GM12878 (cell line): Measurements from ENCODE around the gene NT5E. TPM values are rescaled to one million over a fixed set of nuclear protein-coding genes. Genes with fewer than 3 reads are reported as not detected.

Source experiments
- ATAC-seq: fragments of 200-7000 bp; cut with Tn5 transposase; 3 replicates; pipeline ENCODE4 v1.9.1; 2020; ENCODE audit warnings: mild to moderate bottlenecking, moderate library complexity
- BruUV-seq: library from RNA; stranded (reverse); fragments of 400-500 nt; replicated peaks from 2 replicates; lab custom pipeline; 2021; lab: Mats Ljungman, UMichigan
- CTCF ChIA-PET: fragments of 300-600 bp; sonication (Branson Sonifier 250); formaldehyde crosslinking; extraction: SDS; loops from one replicate; lab custom pipeline; 2021; ENCODE audit warnings: inconsistent platforms; lab: Yijun Ruan, JAX
- POLR2A ChIA-PET: fragments of 350-600 bp; formaldehyde crosslinking; extraction: SDS; loops from one replicate; lab custom pipeline; 2021; ENCODE audit warnings: inconsistent platforms; lab: Charles Lee
- RAD21 ChIA-PET: fragments of 300-600 bp; sonication (Branson Sonifier 250); formaldehyde crosslinking; loops from one replicate; lab custom pipeline; 2023; ENCODE audit warnings: antibody characterized with exemption; ENCODE audit not compliant: unreplicated experiment; lab: Charles Lee
- SMC1A ChIA-PET: fragments of 300-600 bp; sonication (Branson Sonifier 250); formaldehyde crosslinking; loops from one replicate; lab custom pipeline; 2023; ENCODE audit not compliant: unreplicated experiment, uncharacterized antibody; lab: Charles Lee
- DNase-seq: peaks from one replicate; pipeline ENCODE4 v3.0.0-alpha.2; 2011; ENCODE audit warnings: low read depth, low spot score
- FAIRE-seq: peaks from 3 replicates; lab custom pipeline; 2011; peaks lifted over from hg19 to GRCh38; lab: Jason Lieb, UNC
- H2AFZ ChIP-seq: 2 replicates; pipeline ENCODE4 v1.6.0; 2011; ENCODE audit warnings: low read depth, low read length, control low read depth; ENCODE audit not compliant: control insufficient read depth
- H3K27ac ChIP-seq: 2 replicates; pipeline ENCODE4 v1.5.1; 2011; ENCODE audit warnings: control low read depth; ENCODE audit not compliant: control insufficient read depth, insufficient read depth
- H3K27me3 ChIP-seq, 2 experiments: replicated peaks in 1 of 2; 2 replicates each; pipeline versions ENCODE4 v1.6.0 to v1.6.1; 2011; ENCODE audit warnings: low read length in 1 of 2; ENCODE audit not compliant: control insufficient read depth in 2 of 2, insufficient read depth in 2 of 2
- H3K36me3 ChIP-seq, 2 experiments: 2 replicates each; pipeline ENCODE4 v1.5.1; 2011; ENCODE audit warnings: low read length in 1 of 2; ENCODE audit not compliant: control insufficient read depth in 2 of 2, insufficient read depth in 2 of 2
- H3K4me1 ChIP-seq: 2 replicates; pipeline ENCODE4 v1.6.1; 2011; ENCODE audit warnings: mild to moderate bottlenecking, low read length, moderate library complexity, mixed read lengths; ENCODE audit not compliant: control insufficient read depth, insufficient read depth
- H3K4me2 ChIP-seq: 2 replicates; pipeline ENCODE4 v1.6.0; 2011; ENCODE audit warnings: control low read depth; ENCODE audit not compliant: control insufficient read depth, insufficient read depth
- H3K4me3 ChIP-seq: fragments of 200-600 bp; sonication (generic); 2 replicates; pipeline ENCODE4 v1.5.1; 2016
- H3K79me2 ChIP-seq: 2 replicates; pipeline ENCODE4 v1.6.0; 2011; ENCODE audit warnings: low read length; ENCODE audit not compliant: control insufficient read depth, insufficient read depth
- H3K9ac ChIP-seq: 2 replicates; pipeline ENCODE4 v1.8.0; 2011; ENCODE audit warnings: low read length, control low read depth, mixed read lengths; ENCODE audit not compliant: control insufficient read depth, insufficient read depth
- H3K9me3 ChIP-seq: replicated peaks from 3 replicates; pipeline ENCODE4 v1.5.1; 2011; ENCODE audit warnings: mild to moderate bottlenecking, low read length; ENCODE audit not compliant: control insufficient read depth, insufficient read depth
- H4K20me1 ChIP-seq: 2 replicates; pipeline ENCODE4 v1.6.0; 2011; ENCODE audit not compliant: control insufficient read depth, insufficient read depth
- EED ChIP-seq: sonication (generic); IDR thresholded peaks from 2 replicates; pipeline ENCODE4 v1.6.1; 2016; ENCODE audit warnings: antibody characterized with exemption, low read depth
- FOXM1 ChIP-seq: IDR thresholded peaks from 2 replicates; pipeline ENCODE4 v1.6.1; 2012; ENCODE audit warnings: low read depth, mild to moderate bottlenecking, inconsistent platforms, low read length, moderate library complexity
- GABPA ChIP-seq: IDR thresholded peaks from 2 replicates; pipeline ENCODE4 v1.6.1; 2014; ENCODE audit warnings: antibody characterized with exemption, low read depth, mild to moderate bottlenecking, inconsistent platforms
- IKZF2 ChIP-seq, 2 experiments: fragments of 450-650 bp; IDR thresholded peaks; 2 replicates each; pipeline ENCODE4 v1.6.1; 2017; ENCODE audit warnings: mild to moderate bottlenecking in 2 of 2, moderate library complexity in 2 of 2
- MEF2A ChIP-seq: IDR thresholded peaks from 2 replicates; pipeline ENCODE4 v1.6.1; 2011; ENCODE audit warnings: low read depth, mild to moderate bottlenecking, low read length, moderate library complexity; ENCODE audit not compliant: insufficient read depth
- NFYA ChIP-seq: IDR thresholded peaks from 2 replicates; pipeline ENCODE4 v1.6.1; 2011; ENCODE audit warnings: low read depth, mild to moderate bottlenecking, low read length, improper control_type of control experiment, borderline replicate concordance
- NKRF ChIP-seq: fragments of 450-650 bp; conservative IDR thresholded peaks from 2 replicates; pipeline ENCODE4 v1.6.1; 2017; ENCODE audit warnings: mild to moderate bottlenecking, moderate library complexity
- NRF1 ChIP-seq: conservative IDR thresholded peaks from 2 replicates; pipeline ENCODE4 v1.6.1; 2011; ENCODE audit warnings: mild to moderate bottlenecking, low read depth, low read length, improper control_type of control experiment
- SREBF2 ChIP-seq: IDR thresholded peaks from 2 replicates; pipeline ENCODE4 v1.6.1; 2012; ENCODE audit warnings: mild to moderate bottlenecking, low read length
- ZBED1 ChIP-seq: IDR thresholded peaks from 2 replicates; pipeline ENCODE4 v1.6.1; 2016; ENCODE audit warnings: borderline replicate concordance
- WGBS: methylation state at CpG from one replicate; pipeline ENCODE4 v1.1.6; 2016; ENCODE audit warnings: low lambda C conversion rate; ENCODE audit not compliant: insufficient replicate concordance, insufficient coverage; ENCODE audit errors: missing lambda C conversion rate; 5-methylcytosine and 5-hydroxymethylcytosine counted together
- in situ Hi-C: fragments of 300-500 bp; cut with MboI; formaldehyde crosslinking; loops from 9 replicates; pipeline ENCODE4 v1.14.3; 2018; ENCODE audit warnings: mixed read lengths
- intact Hi-C: fragments of 100-400 bp; cut with micrococcal nuclease; formaldehyde crosslinking; loops from one replicate; pipeline ENCODE4 v1.14.2; 2022; ENCODE audit not compliant: unreplicated experiment
- polyA plus RNA-seq, 11 experiments: library from polyadenylated mRNA; depleted of rRNA in 4 of 11; unstranded in 6 of 11; stranded (reverse) in 5 of 11; fragments of >200 nt; fragmentation: Nextera tagmentation in 4 of 11; fragmentation: Illumina TruSeq in 1 of 11; extraction: Ambion mirVana in 4 of 11; extraction: Trizol in 1 of 11; gene quantifications; 1 replicate in 1 of 11; 2 replicates in 10 of 11; pipeline versions ENCODE4 v1.2.1 to v1.2.3, GENCODE V29; 2011 to 2016; ENCODE audit warnings: inconsistent platforms in 2 of 11, missing spikeins in 2 of 11, low read depth in 1 of 11
- total RNA-seq, 4 experiments: library from RNA; depleted of rRNA in 3 of 4; stranded (reverse); fragments of >200 nt in 3 of 4; fragmentation: Illumina TruSeq in 1 of 4; extraction: Trizol in 1 of 4; gene quantifications; 2 replicates each; pipeline versions ENCODE4 v1.2.1 to v1.2.3, GENCODE V29; 2013 to 2021

NT5E gene
- total and polyA plus RNA-seq, 10 of the 15 experiments (the other 5 are each of a cell fraction or from before 2014, with no cell fraction given) = 1.9 to 9.7 (median 7.3) TPM

- RAD21 ChIA-PET = interaction anchor here (0.7 to 1.4 kb wide), 2 partner anchors 12 to 16 kb away, joined by 3 read pairs; no protein-coding TSS in a partner anchor
Measured at GRCh38 chr6:85418059-85418458, 31.8 kb upstream of the NT5E start.

More at GRCh38 chr6:85418059-85418458, 31.8 kb upstream of the NT5E start:
- H3K27ac ChIP-seq = no peak overlapping the region
- in situ Hi-C loops = no loop called here
- DNase-seq (no peak), FAIRE-seq (no peak), ATAC-seq (no peak)
- H3K9me3 ChIP-seq = no peaks in the 10 kb centered on the region
- no peaks in the 10 kb centered on the region for H3K79me2 ChIP-seq
- no peaks in the 10 kb centered on the region for H3K27me3 ChIP-seq
- H3K36me3 ChIP-seq = no peaks in the 10 kb centered on the region
- BruUV-seq = no TSS peak
- H4K20me1 ChIP-seq = no peaks in the 10 kb centered on the region
- no peak overlapping the region for H3K4me3 ChIP-seq
- no peak for TF ChIP-seq FOXM1
- TF ChIP-seq NFYA = no peak
- TF ChIP-seq NKRF = no peak
- no peak for TF ChIP-seq GABPA
- TF ChIP-seq MEF2A = no peak
- TF ChIP-seq ZBED1 = no peak
- TF ChIP-seq NRF1 = no peak
- no peak for TF ChIP-seq EED
- TF ChIP-seq IKZF2 (IDR thresholded peaks at IDR 0.05) = no peak
- TF ChIP-seq SREBF2 = no peak
- SMC1A ChIA-PET = interaction anchor here (1.9 to 2.4 kb wide), 3 partner anchors 31 to 63 kb away, joined by 4 to 11 read pairs (median 9); partner anchors contain the start of gene NT5E
- H3K4me2 ChIP-seq = no peak overlapping the region
- CTCF ChIA-PET = interaction anchor here (1.5 kb wide), 2 partner anchors 32 to 65 kb away, joined by 4 to 5 read pairs; partner anchors contain the start of gene NT5E
- POLR2A ChIA-PET = interaction anchor here (0.6 kb wide), 1 partner anchor 295 kb away, joined by 4 read pairs; no protein-coding TSS in a partner anchor
- WGBS = 100% methylated on average over 2 of the region's 2 CpGs
- H3K4me1 ChIP-seq = peaks cover 9% of the 10 kb centered on the region
- no peak overlapping the region for H3K9ac ChIP-seq
- intact Hi-C loops = no loop called here
- no peak overlapping the region for H2AFZ ChIP-seq
